ENCODE measurements around the gene GBP4. TPM values are rescaled to one million over a fixed set of nuclear protein-coding genes. Genes with fewer than 3 reads are reported as not detected.

Gene GBP4
- total and polyA plus RNA-seq, 4 donors = 1.9 to 3.3 (median 2.4) TPM

- Histone ChIP-seq H3K9me3 (ENCODE audit: control insufficient read depth, insufficient read depth, low read length) (no peaks in the 10 kb centered on the region), H3K27me3 (ENCODE audit: control insufficient read depth, insufficient read depth, low read length) (no peaks in the 10 kb centered on the region), H3K27ac (ENCODE audit: low read depth, low read length) (no peak overlapping the region), H3K4me1 (ENCODE audit: control insufficient read depth, insufficient read depth, low read length) (no peaks in the 10 kb centered on the region), H3K4me3 (ENCODE audit: low read depth, low read length) (no peak overlapping the region), H3K36me3 (ENCODE audit: control insufficient read depth, insufficient read depth, low read length) (no peaks in the 10 kb centered on the region)
- no CpG with 5 or more reads among the region's 3 CpGs for WGBS (ENCODE audit: insufficient coverage)
- DNase-seq (ENCODE audit: low read depth in 4 of 6, low spot score in 6 of 6) = no peak
Measured at GRCh38 chr1:89149976-89150375, 48.8 kb downstream of the GBP4 start.

DNA sequence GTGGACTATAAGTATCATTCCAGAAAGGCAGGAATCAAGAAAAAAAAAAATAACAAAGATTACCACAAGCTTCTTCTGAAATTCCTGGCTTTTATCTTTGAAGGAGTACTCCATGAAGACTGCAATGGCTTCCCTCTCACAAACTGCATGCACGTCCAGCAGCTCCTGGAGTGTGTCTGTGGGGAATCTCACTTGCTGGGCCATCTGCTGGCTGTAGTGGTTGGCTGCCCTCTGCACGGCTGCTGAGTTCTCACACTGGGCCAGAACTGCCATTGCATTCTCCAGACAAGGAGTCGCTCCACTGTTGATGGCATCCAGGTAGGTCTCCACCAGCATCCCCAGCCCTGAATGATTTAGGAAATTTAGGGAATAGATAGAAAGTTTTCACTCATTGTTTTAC, 49.5 kb downstream of the GBP4 start:
- H3K27ac ChIP-seq (ENCODE audit: low read depth, low read length) = no peak overlapping the region
- H3K36me3 ChIP-seq (ENCODE audit: control insufficient read depth, insufficient read depth, low read length) = no peaks in the 10 kb centered on the region
- H3K27me3 ChIP-seq (ENCODE audit: control insufficient read depth, insufficient read depth, low read length) = no peaks in the 10 kb centered on the region
- H3K4me3 ChIP-seq (ENCODE audit: low read depth, low read length) = no peak overlapping the region
- H3K4me1 ChIP-seq (ENCODE audit: control insufficient read depth, insufficient read depth, low read length) = no peaks in the 10 kb centered on the region
- DNase-seq (ENCODE audit: low read depth in 4 of 6, low spot score in 6 of 6) = peak in 2 of 6 donors; percentile 10 to 17
- no CpG with 5 or more reads among the region's 3 CpGs for WGBS (ENCODE audit: insufficient coverage)
- no peaks in the 10 kb centered on the region for H3K9me3 ChIP-seq (ENCODE audit: control insufficient read depth, insufficient read depth, low read length)

DNA sequence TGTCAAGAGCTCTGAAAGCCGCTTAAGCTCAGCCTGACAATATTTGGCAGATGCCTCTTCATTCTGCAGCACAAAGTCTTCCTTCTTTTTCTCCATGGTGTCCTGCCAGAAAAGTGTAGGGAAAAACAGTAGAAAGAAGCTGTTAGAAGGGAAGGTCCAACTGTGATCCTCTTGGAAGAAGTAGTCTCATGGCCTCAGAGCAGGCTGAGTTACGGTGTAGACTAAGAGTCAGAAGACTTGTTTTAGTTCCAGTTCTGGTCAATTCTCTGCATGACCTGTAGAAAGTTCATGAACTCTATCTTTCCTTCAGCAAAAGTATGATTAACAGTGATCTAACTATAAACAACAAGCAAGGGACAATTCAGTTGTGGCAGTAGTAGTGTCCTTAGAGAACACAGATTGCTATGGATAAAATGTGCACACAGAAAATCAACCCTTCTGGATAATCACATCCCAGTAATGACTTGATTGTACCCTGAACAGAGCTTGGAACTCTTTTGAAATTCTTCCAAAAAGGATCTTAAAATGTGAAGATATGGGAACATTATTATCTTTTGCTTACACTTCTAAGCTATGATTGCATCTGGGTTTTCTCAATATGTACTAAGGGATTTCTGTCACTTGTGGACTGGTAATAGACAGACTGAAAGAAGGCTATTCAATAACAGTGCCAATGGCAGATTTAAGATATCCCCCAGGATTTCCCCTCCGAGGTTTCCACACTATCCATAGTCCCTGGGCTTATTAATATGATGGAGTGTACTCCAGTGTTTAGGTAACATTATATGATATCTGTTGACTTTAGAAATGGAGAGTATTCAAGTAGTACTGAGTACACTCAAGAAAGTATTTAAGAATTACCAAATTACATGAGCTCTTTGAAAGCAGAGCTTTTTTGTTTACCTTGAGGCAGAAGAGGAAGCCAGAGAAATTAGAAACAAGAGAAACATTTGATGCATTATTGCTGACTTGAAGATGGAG, 50.8 kb downstream of the GBP4 start:
- Histone ChIP-seq H3K9me3 (ENCODE audit: control insufficient read depth, insufficient read depth, low read length) (no peaks in the 10 kb centered on the region), H3K27ac (ENCODE audit: low read depth, low read length) (no peak overlapping the region), H3K36me3 (ENCODE audit: control insufficient read depth, insufficient read depth, low read length) (no peaks in the 10 kb centered on the region), H3K4me3 (ENCODE audit: low read depth, low read length) (no peak overlapping the region), H3K27me3 (ENCODE audit: control insufficient read depth, insufficient read depth, low read length) (no peaks in the 10 kb centered on the region), H3K4me1 (ENCODE audit: control insufficient read depth, insufficient read depth, low read length) (no peaks in the 10 kb centered on the region)
- DNase-seq (ENCODE audit: low read depth in 4 of 6, low spot score in 6 of 6) = peak in 1 of 6 donors; percentile 10
- WGBS (ENCODE audit: insufficient coverage) = 67% methylated on average over 1 of the region's 3 CpGs

DNA sequence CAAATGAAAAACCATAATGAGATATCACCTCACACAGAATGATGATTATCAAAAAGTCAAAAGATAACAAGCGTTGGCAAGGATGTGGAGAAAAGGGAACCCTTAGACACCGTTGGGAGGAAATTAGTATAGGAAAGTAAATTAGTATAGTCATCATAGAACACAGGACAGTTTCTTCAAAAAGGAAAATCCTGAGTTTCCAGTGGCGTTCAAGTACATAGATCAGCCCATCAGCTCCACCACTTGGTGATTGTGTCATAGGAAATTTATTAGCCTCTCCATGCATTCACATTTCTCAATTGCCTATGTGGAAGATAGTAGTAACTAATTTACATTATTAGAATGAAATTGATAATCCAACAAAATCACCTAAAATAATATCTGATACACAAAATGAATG, 52.0 kb downstream of the GBP4 start:
- Histone ChIP-seq H3K36me3 (ENCODE audit: control insufficient read depth, insufficient read depth, low read length) (no peaks in the 10 kb centered on the region), H3K4me3 (ENCODE audit: low read depth, low read length) (no peak overlapping the region), H3K4me1 (ENCODE audit: control insufficient read depth, insufficient read depth, low read length) (no peaks in the 10 kb centered on the region), H3K27ac (ENCODE audit: low read depth, low read length) (no peak overlapping the region), H3K27me3 (ENCODE audit: control insufficient read depth, insufficient read depth, low read length) (no peaks in the 10 kb centered on the region), H3K9me3 (ENCODE audit: control insufficient read depth, insufficient read depth, low read length) (no peaks in the 10 kb centered on the region)
- WGBS (ENCODE audit: insufficient coverage) = no CpG with 5 or more reads among the region's 3 CpGs
- DNase-seq (ENCODE audit: low read depth in 4 of 6, low spot score in 6 of 6) = no peak

GRCh38 chr1:89143484-89143883, 55.3 kb downstream of the GBP4 start:
- no peaks in the 10 kb centered on the region for H3K36me3 ChIP-seq (ENCODE audit: control insufficient read depth, insufficient read depth, low read length)
- no peak overlapping the region for H3K27ac ChIP-seq (ENCODE audit: low read depth, low read length)
- no peaks in the 10 kb centered on the region for H3K27me3 ChIP-seq (ENCODE audit: control insufficient read depth, insufficient read depth, low read length)
- no peaks in the 10 kb centered on the region for H3K9me3 ChIP-seq (ENCODE audit: control insufficient read depth, insufficient read depth, low read length)
- 100% methylated on average over 1 of the region's 2 CpGs for WGBS (ENCODE audit: insufficient coverage)
- DNase-seq (ENCODE audit: low read depth in 4 of 6, low spot score in 6 of 6) = no peak
- H3K4me3 ChIP-seq (ENCODE audit: low read depth, low read length) = no peak overlapping the region
- no peaks in the 10 kb centered on the region for H3K4me1 ChIP-seq (ENCODE audit: control insufficient read depth, insufficient read depth, low read length)

DNA sequence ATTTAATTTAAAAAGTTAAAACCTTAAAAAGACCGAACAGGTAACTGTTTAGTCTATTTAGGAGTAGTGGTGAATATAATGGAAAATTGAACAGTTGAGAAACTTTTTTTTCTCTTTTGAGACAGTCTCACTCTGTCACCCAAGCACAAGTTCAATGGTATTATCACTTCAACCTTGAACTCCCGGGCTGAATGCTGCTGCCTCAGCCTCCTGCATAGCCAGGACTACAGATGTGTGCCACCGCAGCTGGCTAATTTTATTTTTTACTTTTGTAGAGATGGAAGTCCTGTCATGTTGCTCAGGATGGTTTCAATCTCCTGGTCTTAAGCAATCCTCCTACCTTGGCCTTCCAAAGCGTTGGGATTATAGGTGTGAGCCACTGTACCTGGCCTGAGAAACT, 56.6 kb downstream of the GBP4 start:
- Histone ChIP-seq H3K36me3 (ENCODE audit: control insufficient read depth, insufficient read depth, low read length) (no peaks in the 10 kb centered on the region), H3K4me1 (ENCODE audit: control insufficient read depth, insufficient read depth, low read length) (no peaks in the 10 kb centered on the region), H3K4me3 (ENCODE audit: low read depth, low read length) (no peak overlapping the region), H3K27ac (ENCODE audit: low read depth, low read length) (no peak overlapping the region), H3K9me3 (ENCODE audit: control insufficient read depth, insufficient read depth, low read length) (no peaks in the 10 kb centered on the region), H3K27me3 (ENCODE audit: control insufficient read depth, insufficient read depth, low read length) (no peaks in the 10 kb centered on the region)
- WGBS (ENCODE audit: insufficient coverage) = no CpG with 5 or more reads among the region's 4 CpGs
- DNase-seq (ENCODE audit: low read depth in 4 of 6, low spot score in 6 of 6) = no peak

GRCh38 chr1:89133747-89134146, 65.0 kb downstream of the GBP4 start:
- 100% methylated on average over 1 of the region's 1 CpG for WGBS (ENCODE audit: insufficient coverage)
- Histone ChIP-seq H3K4me1 (ENCODE audit: control insufficient read depth, insufficient read depth, low read length) (no peaks in the 10 kb centered on the region), H3K9me3 (ENCODE audit: control insufficient read depth, insufficient read depth, low read length) (no peaks in the 10 kb centered on the region), H3K4me3 (ENCODE audit: low read depth, low read length) (no peak overlapping the region), H3K36me3 (ENCODE audit: control insufficient read depth, insufficient read depth, low read length) (no peaks in the 10 kb centered on the region), H3K27ac (ENCODE audit: low read depth, low read length) (no peak overlapping the region), H3K27me3 (ENCODE audit: control insufficient read depth, insufficient read depth, low read length) (no peaks in the 10 kb centered on the region)
- no peak for DNase-seq (ENCODE audit: low read depth in 4 of 6, low spot score in 6 of 6)

Other genes starting within 250 kb of the GBP4 start
- 10 to 100 TPM; 17.0 to 26.5 TPM for gene KYAT3, start 206.3 kb downstream of the GBP4 start, total RNA-seq
- gene KYAT3, start 206.3 kb downstream of the GBP4 start, polyA plus RNA-seq (ENCODE audit: insufficient read length in 2 of 2) = 10 to 100 TPM; 27.5 to 29.0 TPM
- 10 to 100 TPM; 20.5 to 25.6 TPM for gene RBMXL1, start 206.3 kb downstream of the GBP4 start, total RNA-seq
- gene RBMXL1, start 206.3 kb downstream of the GBP4 start, polyA plus RNA-seq (ENCODE audit: insufficient read length in 2 of 2) = 10 to 100 TPM; 19.0 to 27.8 TPM
- gene GBP3, start 176.1 kb downstream of the GBP4 start, total RNA-seq = 1 to 10 TPM; 5.8 to 7.9 TPM
- 1 to 10 TPM; 1.6 to 3.1 TPM for gene GBP3, start 176.1 kb downstream of the GBP4 start, polyA plus RNA-seq (ENCODE audit: insufficient read length in 2 of 2)
- 10 to 100 TPM; 10.3 to 15.2 TPM for gene GBP1, start 133.7 kb downstream of the GBP4 start, total RNA-seq
- gene GBP1, start 133.7 kb downstream of the GBP4 start, polyA plus RNA-seq (ENCODE audit: insufficient read length in 2 of 2) = 1 to 10 TPM; 1.0 to 2.2 TPM
- 1 to 10 TPM; 2.3 to 4.3 TPM for gene GBP2, start 72.8 kb downstream of the GBP4 start, total RNA-seq
- under 1 TPM; 0.46 to 0.57 TPM for gene GBP2, start 72.8 kb downstream of the GBP4 start, polyA plus RNA-seq (ENCODE audit: insufficient read length in 2 of 2)
- gene GBP7, start 22.9 kb downstream of the GBP4 start, total RNA-seq = not detected
- gene GBP7, start 22.9 kb downstream of the GBP4 start, polyA plus RNA-seq (ENCODE audit: insufficient read length in 2 of 2) = under 1 TPM; 0.14 to 0.16 TPM
- under 1 TPM; 0.33 to 0.50 TPM for gene GBP5, start 73.9 kb upstream of the GBP4 start, total RNA-seq
- under 1 TPM; 0.20 to 0.33 TPM for gene GBP5, start 73.9 kb upstream of the GBP4 start, polyA plus RNA-seq (ENCODE audit: insufficient read length in 2 of 2)
- gene GBP6, start 165.1 kb upstream of the GBP4 start, total RNA-seq = under 1 TPM; 0.22 to 0.50 TPM
- under 1 TPM; 0.23 to 0.35 TPM for gene GBP6, start 165.1 kb upstream of the GBP4 start, polyA plus RNA-seq (ENCODE audit: insufficient read length in 2 of 2)